ENCODE data around the gene CCDC192.
"Not testable (repeated sequence)": the region's sequence is repeated elsewhere in the genome, so short reads cannot be mapped to it uniquely, and the experiment has no call there.

The CCDC192 gene

DNA sequence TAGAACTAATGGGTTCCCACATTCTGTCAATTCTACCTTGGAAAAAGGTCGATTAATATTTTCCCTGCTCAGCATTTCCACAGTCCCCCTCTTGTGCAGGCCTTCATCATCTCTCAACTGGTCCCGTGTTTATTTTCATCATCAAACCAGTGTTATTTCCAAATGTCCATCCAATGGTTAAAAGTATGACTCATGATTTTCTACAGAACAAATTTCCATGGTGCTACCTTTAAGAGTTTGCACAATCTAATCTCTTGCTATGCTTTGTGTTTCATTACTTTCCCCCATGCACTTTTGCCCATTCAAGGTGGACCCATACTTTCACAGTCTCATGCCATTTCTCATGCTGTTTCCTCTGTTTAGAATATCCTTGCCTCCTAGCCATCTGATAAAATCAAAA lies 143.7 kb downstream of the CCDC192 start:
- DNase-seq (ENCODE audit: low read depth in 3 of 3): no peak

DNA sequence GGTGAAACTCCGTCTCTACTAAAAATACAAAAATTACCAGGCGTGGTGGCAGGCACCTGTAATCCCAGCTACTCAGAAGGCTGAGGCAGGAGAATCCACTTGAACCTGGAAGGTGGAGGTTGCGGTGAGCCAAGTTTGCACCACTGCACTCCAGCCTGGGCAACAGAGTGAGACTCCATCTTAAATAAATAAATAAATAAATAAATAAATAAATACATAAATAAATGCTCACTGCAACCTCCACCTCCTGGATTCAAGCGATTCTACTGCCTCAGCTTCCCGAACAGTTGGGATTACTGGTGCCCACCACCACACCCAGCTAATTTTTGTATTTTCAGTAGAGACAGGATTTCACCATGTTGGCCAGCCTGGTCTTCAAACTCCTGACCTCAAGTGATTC lies 144.4 kb downstream of the CCDC192 start:
- not testable (repeated sequence) for DNase-seq (ENCODE audit: low read depth in 3 of 3)

DNA sequence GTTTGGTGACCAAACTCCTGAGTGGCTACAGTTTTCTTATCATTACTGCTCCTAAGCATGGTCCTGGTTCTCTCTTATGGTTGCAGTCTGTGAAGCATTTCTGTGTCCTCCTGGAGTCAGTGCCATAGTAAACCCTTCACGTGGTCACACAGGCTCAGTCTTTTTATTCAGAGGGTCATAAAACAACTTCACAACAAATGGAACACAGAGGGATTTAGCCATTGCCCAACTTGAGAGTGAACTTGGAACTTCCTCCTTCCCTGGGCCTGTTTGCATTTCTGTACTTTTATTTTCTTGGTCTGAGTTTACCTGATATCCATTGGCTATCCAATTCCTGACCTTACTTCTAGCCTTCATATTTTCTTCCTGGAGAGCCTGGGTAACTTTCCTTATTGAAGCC lies 144.9 kb downstream of the CCDC192 start:
- no peak for DNase-seq (ENCODE audit: low read depth in 3 of 3)

DNA sequence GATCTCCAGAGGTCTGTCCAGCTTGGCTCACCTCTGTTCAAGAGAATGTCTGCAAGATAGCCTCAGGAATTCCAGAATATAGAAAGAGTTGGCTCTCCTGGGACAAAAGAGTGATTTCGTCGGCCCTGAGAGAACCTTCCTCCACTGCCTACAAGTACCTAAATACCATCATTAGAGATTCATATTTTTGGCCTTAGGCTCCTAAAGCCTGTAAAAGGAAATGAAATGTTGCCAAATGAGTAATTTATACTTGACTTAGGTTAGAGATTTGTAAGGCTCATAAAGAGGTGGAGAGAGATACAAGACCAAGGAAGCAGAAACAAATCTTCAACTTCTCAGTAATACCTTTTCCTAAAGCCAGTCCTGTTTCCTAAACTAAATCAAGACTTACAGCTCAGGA lies 146.2 kb downstream of the CCDC192 start:
- no peak for DNase-seq (ENCODE audit: low read depth in 3 of 3)

DNA sequence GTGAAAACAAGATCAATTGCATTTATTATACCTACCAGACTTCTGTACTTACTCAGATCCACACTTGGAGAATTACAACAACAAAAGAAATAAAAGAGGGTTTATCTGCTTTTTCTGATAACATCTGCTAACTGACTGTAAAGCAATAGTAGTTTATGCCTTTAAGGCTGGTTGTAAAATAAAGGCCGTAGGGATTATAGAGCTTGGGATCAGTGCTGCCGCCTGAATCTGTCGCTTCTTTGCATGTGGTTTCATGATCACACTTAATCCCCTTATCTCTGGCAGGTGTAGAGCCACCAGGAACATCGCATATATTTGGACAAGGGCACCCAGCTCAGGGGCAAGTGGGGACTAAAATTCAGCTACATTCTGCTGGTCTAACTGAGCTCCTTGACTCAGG lies 146.7 kb downstream of the CCDC192 start:
- no peak for DNase-seq (ENCODE audit: low read depth in 3 of 3)

DNA sequence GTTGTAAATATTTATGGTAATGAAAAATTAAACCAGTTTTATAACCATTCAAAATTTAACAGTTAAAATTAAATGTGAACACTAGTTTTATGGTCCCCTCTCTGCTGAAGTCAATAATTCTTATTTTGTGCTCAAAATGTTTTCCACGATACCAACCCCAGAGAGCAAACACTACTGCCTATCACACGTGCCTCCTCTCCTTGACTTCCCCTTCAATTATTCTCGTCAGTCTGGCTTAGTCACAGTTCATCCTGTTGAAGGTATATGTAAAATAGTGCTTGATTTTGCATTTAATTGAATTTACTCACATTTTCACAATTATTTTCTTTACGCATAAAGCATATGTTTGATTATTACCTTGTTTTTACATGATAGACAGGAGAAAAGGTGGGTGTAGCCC lies 148.8 kb downstream of the CCDC192 start:
- no peak for DNase-seq (ENCODE audit: low read depth in 3 of 3)

DNA sequence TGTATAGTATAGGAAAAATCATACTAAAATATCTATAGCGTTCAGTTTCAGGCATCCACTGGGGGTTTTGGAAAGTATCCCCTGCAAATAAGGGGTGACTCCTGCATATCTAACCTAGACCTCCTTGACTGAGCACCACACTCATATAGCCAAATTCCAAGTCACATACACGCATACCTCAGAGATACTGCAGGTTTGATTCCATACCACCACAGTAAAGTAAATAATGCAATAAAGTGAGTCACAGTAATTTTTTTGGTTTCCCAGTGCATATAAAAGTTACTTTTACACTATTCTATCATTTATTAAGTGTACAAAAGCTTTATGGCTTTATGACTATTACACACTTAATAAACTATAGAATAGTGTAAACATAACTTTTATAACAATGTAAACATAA lies 151.3 kb downstream of the CCDC192 start:
- DNase-seq (ENCODE audit: low read depth in 3 of 3): no peak

DNA sequence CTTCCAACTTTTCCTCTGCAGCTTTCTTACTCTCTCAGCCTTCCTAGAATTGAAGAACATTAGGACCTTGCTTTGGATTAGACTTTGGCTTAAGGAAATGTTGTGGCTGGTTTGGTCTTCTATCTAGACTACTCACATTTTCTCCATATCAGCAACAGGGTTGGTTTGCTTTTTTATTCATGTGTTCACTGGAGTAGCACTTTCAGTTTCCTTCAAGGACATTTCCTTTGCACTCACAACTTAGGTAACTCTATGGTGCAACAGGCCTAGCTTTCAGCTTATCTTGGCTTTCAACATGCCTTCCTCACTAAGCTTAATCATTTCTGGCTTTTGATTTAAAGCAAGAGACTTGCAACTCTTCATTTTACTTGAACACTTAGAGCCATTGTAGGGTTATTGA lies 153.1 kb downstream of the CCDC192 start:
- DNase-seq (ENCODE audit: low read depth in 3 of 3): no peak

DNA sequence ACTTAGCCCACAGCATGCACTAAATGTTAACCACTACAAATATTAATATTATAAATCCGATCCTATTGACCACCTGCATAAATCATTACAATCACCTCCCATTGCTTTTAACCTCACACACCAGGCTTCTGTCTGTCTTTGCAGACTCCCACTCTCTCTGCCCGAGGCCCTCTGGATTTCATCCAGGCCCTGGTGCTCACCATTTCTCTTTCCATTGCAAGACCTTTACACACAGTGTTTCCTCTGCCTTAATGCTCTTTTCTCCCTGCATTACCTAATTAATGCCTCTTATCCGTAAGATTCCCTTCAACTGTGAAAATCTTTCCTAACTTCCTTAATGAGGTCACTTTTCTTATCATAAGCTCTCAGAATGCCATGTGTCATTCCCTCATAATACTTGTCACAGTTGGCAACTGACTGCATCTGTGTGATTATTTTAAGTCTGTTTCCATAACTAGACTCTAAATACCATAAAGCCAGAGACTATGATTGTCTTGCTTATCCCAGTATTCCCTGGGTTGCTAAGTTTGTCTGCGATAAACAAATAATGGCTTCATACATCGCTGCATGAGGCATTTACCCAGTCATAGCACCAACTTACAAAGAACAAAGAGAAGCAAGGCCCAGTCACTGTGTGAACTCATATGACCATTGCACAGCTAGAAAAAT lies 155.1 kb downstream of the CCDC192 start:
- DNase-seq (ENCODE audit: low read depth in 3 of 3): no peak

DNA sequence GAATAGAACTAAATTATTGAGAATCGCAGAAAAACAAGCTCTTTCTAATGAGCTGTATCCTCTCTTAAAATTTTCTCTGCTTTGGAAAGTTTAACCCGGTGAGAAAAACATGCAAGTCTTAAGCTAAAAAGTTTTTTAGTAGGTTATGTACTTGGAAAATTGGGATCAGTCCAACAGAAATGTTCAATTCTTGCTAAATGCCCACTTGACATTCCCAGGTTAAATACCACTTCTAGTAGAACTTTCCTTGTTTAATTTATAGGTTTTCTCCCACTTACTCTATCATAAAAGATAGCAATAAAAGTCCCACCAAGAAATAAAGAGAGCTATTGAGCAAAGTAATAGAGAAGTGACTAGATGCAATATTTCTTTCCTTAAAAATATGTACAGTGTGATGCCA lies 157.1 kb downstream of the CCDC192 start:
- no peak for DNase-seq (ENCODE audit: low read depth in 3 of 3)

DNA sequence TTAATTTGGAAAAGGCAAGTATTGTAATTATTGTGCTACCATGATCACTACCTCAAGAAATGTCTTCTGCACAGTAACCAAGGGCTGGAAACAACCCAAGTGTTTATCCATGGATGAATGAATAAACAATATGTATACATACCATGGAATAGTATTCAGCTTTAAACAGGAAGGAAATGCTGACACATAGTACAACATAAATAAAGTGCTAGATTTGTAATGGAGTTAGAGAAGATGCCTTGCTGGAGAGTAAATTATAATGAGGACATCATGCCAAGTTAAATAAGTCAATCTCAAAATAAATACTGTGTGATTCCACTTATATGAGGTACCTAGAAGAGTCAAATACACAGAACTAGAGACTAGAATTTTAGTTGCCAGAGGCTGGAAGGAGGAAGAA lies 160.0 kb downstream of the CCDC192 start:
- no peak for DNase-seq (ENCODE audit: low read depth in 3 of 3)

DNA sequence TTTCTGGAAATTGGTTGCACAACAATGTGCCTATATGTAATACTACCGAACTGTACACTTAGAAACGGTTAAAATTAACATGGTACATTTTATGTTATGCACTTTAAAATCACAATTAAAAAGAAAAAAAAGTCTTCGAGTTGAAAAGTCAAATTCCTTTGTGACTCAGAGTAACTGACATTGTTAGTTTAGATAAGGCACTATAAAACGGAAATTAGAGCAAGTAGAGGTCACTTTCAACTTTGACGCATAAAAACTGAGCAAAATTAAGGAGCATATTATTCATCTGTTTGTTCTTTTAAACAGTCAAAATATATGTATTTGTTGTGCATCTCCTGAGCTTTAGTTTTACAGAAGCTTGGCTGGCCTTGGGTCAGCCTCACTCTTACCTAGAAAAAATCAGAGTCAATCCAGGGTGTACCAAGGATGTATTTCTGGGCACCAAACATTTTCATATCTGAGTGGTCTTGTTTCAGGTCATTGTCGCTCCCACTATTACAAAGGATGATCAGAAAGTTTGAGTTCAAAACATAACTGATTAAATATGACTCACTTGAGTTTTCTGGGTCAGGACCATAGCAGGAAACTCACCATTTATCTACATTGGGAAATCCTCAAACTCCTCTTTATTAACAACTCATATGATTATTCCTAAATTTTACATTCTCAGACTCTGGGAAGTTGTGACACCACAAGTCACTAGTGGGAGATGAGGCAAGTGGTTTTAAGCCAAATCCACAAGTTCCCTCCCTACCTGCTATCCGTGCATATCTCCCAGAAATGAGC lies 160.6 kb downstream of the CCDC192 start:
- no peak for DNase-seq (ENCODE audit: low read depth in 3 of 3)

DNA sequence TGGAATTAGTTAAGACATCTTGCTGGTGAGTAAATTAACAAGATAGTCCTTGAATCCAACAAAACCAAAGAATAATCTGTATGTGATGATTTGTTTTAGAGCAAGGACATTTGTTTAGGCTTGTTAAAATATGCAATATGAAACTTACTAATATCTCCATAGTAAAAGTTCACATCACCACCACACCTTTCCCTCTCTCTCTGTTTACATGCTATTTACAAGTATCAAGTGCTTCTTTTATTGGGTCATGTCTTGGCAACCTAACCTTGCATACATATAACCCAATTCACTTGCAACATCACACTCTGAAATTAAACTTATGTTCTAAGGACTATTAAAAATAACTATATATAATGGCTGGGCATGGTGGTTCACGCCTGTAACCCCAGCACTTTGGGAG lies 161.3 kb downstream of the CCDC192 start:
- DNase-seq (ENCODE audit: low read depth in 3 of 3): no peak

DNA sequence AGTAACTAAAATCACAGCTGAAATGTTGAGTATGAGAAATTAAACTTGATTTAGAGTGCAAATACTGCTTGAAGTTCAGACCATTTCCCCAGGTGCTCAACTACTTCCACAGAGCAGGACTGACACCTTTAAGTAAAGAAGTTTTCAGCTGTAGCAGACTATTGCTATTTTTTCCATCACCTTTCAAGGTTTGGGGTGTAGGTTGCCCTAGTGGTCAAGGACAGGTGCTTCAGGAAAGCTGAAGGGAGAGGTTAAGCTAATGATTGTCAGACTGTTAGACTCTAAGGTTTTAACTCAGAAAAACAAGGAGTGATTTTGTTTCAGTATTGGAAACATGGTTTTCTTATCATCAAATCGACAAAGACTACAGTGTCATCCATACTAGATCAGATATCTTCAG lies 162.1 kb downstream of the CCDC192 start:
- DNase-seq (ENCODE audit: low read depth in 3 of 3): no peak

DNA sequence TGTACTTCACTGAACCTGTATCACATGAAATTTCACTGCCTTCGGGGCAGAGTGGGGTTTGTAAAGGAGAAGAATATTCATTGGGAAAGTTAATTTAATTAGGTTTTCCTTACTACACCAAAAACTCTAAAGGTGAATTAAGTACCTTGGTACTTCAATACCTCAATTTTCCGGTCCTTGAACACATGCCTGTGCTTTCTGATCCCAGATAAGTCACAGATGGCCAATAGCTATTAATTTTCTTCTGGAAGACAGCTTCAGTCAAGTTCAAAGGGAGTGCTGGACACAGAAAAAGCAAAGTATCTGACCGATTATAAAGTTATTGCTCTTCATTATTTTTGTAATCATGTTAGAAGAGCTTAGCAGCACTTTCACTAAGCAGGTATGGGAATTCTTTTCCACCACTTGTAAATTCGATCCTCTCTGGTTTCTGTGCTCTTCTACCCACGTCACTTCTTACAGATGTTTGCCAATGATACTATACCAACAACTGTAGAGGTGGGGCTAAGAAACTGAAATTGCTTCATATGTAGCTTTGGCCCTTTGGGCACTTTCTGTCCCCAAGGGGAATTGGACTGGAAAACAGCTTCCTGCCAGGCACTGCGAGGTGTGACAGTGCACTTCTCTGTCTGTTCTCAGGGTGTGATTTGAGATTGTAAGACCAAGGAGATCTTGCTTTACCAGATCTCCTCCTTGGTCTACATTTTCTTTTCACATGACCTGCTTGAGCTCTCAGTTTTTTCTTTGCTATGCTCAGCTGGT lies 164.0 kb downstream of the CCDC192 start:
- no peak for DNase-seq (ENCODE audit: low read depth in 3 of 3)

DNA sequence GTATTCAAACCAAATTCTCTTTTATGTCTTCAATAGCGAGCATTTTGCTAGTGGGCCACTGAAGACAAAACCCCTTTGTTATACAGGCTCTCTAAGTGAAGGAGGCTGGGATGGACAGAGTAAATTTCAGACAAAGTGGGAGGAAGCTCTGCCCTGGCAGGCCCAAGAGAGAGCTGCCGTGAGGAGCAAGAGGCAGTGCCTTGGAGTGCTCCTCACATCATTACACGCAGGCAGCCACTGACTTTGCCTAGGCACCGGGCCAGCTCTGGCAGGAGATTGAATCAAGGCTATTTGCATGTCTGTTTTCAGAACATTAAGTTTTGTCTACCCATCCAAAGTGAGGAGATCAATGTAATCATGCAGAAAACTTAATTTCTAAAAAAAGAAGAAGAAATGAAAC lies 167.7 kb downstream of the CCDC192 start:
- no peak for DNase-seq (ENCODE audit: low read depth in 3 of 3)

DNA sequence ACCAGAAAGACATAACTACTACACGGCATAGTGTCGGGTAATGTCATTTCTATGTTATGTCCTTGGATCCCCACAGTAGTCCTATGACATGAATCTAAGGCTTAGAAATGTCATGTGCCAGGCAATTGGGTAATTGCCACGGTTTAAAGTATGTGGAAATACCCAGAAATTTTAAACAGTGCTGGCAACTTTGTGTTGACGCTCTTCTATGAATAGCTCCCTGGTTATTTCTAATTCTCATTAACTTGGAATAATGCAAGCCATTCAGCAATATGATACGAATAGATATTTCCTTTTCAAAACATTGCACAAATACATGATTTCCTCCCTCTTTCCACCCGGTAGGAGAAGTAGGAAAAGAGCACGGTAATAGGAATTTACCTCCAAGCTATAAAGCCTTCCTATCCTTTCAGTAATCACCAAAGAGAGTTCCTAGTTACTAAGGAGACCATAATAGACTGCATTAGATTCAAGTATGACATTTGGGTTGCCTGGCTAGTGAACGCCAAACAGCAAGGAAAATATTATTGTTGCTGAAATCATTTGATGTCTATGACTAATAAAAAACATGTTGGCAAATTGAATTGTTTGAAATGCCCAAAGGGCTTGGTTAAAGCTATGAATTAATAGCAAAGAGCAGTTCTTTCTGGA lies 168.4 kb downstream of the CCDC192 start:
- DNase-seq (ENCODE audit: low read depth in 3 of 3): no peak

DNA sequence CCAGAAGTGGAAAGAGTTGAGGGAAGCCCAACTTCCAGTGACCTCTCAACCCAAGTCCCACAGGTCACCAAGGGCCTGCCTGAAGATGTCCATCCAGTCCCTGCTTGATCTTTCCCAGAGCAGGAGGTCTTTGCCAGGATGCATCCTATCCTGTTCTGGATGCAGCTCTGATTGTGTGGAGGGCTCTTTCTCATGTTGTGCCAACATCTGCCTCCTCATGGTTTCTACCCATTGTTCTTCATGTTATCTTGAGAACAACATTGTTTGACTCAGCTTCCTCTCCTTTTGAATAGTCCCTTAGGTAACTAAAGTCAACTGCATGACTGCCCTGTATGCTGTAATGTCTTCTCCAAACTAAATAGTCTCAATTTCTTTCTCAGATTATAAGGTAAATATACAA lies 169.3 kb downstream of the CCDC192 start:
- no peak for DNase-seq (ENCODE audit: low read depth in 3 of 3)

DNA sequence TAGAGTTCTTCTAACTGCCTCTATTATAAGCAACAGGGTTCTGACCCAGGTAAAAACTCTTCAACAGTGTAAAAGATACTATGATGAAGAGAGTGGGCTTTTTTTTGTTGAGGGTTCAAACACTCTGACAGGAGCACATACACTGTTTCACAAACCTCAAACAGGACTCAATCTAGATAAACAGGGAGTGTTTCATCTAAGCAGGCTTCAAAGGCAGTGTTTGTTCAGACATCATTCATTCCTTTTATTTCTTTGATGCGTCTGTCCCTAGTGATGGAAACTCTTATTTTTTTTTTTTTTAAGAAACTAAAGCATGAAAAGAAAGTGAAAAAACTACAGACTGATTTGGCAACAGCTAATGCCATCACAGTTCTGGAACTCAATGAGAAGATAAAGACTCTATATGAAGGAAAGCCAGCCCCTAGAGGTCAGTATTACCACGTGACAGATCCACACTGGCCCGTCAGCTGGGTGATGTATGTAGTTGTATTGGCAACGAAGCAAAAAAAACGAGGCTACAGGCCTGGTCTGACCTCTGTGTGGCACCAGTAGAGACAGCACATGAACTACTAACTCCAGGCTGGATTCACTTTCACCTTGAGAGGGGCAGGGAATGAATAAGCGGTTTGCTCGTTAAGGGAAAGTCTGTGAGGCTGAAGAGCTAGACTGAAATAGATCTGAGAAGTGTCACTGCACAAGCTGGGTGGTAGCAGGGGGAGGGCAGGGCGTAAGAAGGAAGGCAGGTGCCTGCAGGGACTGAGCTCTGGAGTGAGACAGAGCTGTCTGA lies 172.2 kb downstream of the CCDC192 start:
- peak in 1 of 3 experiments; percentile 5 for DNase-seq (ENCODE audit: low read depth in 3 of 3)

DNA sequence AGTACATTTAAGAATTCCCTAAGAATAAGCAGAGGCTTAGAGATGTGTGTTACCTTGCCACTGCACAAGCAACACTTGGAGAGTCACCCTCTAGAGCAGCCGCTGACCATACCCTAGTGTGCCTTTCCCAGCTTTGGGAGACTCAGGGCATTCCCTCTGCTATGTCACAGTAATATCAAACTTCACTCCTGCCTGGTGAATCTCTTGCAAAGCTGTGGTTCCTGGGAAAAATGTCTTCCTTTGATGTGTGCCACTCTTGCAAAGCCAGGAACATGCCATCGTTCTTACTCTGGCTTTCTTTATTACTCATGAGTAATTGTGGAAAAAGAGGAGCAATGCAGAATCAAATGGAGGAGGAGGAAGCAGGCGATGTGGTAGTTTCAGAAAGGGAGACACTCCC lies 173.2 kb downstream of the CCDC192 start:
- DNase-seq (ENCODE audit: low read depth in 3 of 3): no peak

DNA sequence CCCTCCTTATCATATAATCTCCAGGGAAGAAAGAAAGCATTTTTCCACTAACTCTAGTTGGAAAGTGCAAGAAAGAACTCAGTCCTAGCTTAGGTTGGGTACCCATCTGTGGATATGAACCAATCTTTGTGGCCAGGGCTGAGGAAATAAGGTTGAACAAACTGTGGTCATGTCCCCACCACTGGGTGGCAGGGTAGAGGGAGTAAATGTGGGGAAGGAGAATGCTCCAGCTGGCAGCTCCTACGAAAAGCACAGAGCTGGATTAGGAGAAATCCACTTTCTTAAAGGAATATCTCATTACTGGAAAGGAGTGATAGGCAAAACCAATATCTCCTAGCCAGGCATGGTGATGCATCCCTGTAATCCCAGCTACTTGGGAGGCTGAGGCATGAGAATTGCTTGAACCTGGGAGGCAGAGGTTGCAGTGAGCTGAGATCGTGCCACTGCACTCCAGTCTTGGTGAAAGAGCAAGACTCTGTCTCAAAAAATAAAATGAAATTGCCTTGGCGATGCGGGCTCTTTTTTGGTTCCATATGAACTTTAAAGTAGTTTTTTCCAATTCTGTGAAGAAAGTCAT lies 175.1 kb downstream of the CCDC192 start:
- DNase-seq (ENCODE audit: low read depth in 3 of 3): no peak
